Tibial nerve (tissue), 4 donors: ENCODE measurements around the gene OPRD1.

ENCODE experiments used
- CTCF ChIP-seq, 5 experiments: fragments of 200-600 bp in 3 of 5; fragments of 450-650 bp in 2 of 5; sonication (generic) in 3 of 5; IDR thresholded peaks; one replicate each; pipeline ENCODE4 v1.5.1; 2016 to 2019; ENCODE audit warnings: antibody characterized with exemption in 5 of 5, mild to moderate bottlenecking in 3 of 5, moderate library complexity in 2 of 5
- EP300 ChIP-seq, 2 donors: sonication (generic); formaldehyde crosslinking; IDR thresholded peaks; one replicate each; pipeline ENCODE4 v1.6.1; 2017; ENCODE audit warnings: antibody characterized with exemption in 2 of 2, mild to moderate bottlenecking in 1 of 2
- POLR2A ChIP-seq, 2 donors: fragments of 450-650 bp; IDR thresholded peaks; one replicate each; pipeline ENCODE4 v1.6.1; 2017; ENCODE audit warnings: antibody characterized with exemption in 2 of 2, mild to moderate bottlenecking in 2 of 2, moderate library complexity in 2 of 2

DNA sequence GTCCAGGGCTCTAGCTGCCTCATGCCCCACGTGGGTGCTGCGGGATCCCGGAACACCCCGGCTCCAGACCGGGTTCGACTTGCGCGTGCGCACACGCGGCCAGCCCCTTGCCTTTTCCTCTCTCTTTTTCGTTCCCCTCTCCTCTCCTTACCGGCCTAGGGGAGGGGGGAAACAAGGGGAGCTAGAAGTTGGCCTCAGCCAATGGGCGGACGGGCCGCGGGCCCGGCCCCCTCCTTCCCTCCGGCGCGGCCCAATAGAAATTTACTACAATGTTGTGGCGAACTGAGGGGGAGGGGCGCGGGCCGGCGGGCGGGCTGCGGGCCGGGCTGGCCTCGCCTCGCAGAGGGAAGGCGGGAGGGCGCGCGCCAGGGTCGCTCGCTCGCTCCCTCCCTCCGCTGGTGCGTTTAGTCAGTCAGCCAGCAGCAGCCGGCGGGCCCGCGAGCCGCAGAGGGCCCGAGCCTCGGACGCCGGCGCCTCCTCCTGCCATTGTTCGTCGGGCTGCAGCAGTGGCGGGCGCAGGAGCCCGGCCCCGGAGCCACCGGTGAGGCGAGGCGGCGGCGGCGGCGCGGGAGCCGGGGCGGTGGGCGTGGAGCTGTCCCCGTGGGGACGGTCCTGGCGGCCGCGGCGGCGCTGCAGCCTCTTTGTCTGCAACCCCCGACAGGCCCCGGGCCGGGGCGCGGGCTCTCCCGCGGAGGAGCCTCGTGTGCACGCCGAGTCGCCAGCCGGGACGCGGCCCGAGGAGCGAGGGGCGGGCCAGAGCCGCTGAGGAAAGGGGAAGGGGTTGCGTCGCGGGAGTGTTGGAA, 102.5 kb downstream of the OPRD1 start, which contains the start of gene EPB41:
- TF ChIP-seq CTCF (IDR thresholded peaks at IDR 0.05), result no peak
- peak in 1 of 2 donors; percentile 37 for TF ChIP-seq EP300 (IDR thresholded peaks at IDR 0.05)
- peak; percentile 27 to 62 for TF ChIP-seq POLR2A (IDR thresholded peaks at IDR 0.05)
